C4-2B (cell line): Measurements from ENCODE around the gene SYVN1.

ENCODE experiments used
- ZFX ChIP-seq: fragments of 450-650 bp; IDR thresholded peaks from 2 replicates; pipeline ENCODE4 v1.6.1; 2017
- TF ChIP-seq, protein P1 (sequence below): fragments of 450-650 bp; conservative IDR thresholded peaks from 2 replicates; pipeline ENCODE4 v1.5.1; 2017; ENCODE audit warnings: mild to moderate bottlenecking

DNA sequence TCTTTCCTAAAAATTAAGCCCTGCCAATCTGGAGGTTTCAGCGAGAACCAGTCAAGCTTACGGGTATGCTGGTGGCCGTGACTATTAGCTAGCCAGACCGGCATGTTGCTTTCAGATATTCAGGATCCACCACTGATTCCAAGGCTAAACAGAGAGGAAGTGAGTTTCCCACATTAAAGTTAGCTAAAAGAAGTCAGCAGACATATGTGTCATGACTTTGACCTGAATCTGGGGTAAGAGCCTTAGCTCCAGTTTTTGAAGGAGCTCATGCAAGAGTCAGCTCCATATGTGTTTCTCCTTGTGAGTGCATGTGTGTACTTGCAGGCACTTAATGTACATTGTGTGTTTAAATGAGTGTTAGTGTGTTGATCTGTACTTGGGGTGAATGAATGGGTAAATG is 48.9 kb downstream of the SYVN1 start:
- TF ChIP-seq, protein P1, sequence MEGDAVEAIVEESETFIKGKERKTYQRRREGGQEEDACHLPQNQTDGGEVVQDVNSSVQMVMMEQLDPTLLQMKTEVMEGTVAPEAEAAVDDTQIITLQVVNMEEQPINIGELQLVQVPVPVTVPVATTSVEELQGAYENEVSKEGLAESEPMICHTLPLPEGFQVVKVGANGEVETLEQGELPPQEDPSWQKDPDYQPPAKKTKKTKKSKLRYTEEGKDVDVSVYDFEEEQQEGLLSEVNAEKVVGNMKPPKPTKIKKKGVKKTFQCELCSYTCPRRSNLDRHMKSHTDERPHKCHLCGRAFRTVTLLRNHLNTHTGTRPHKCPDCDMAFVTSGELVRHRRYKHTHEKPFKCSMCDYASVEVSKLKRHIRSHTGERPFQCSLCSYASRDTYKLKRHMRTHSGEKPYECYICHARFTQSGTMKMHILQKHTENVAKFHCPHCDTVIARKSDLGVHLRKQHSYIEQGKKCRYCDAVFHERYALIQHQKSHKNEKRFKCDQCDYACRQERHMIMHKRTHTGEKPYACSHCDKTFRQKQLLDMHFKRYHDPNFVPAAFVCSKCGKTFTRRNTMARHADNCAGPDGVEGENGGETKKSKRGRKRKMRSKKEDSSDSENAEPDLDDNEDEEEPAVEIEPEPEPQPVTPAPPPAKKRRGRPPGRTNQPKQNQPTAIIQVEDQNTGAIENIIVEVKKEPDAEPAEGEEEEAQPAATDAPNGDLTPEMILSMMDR = no peak
- no peak for TF ChIP-seq ZFX
